CD4-positive, alpha-beta T cell treated with Interleukin-6 at 100 ng/mL for 8 hours (primary cell): ENCODE results near the gene TSSC4.

Experiments
- DNase-seq: peaks from one replicate; pipeline ENCODE4 v3.0.0-alpha.2; 2020; ENCODE audit warnings: mixed read lengths, low spot score

Gene TSSC4

GRCh38 chr11:2386591-2386990, 14.0 kb upstream of the TSSC4 start:
- no peak for DNase-seq

- DNase-seq: peak; percentile 19
Measured at GRCh38 chr11:2387266-2387987, 13.1 kb upstream of the TSSC4 start.

- DNase-seq: no peak
Measured at GRCh38 chr11:2388431-2389376, 11.8 kb upstream of the TSSC4 start.

- DNase-seq: no peak
Measured at GRCh38 chr11:2389377-2390026, 11.0 kb upstream of the TSSC4 start.

GRCh38 chr11:2390091-2390724, 10.3 kb upstream of the TSSC4 start:
- DNase-seq: no peak

GRCh38 chr11:2390725-2391151, 9.8 kb upstream of the TSSC4 start:
- no peak for DNase-seq

GRCh38 chr11:2391181-2391975, 9.2 kb upstream of the TSSC4 start:
- no peak for DNase-seq

- no peak for DNase-seq
Measured at GRCh38 chr11:2392241-2392959, 8.2 kb upstream of the TSSC4 start.

GRCh38 chr11:2393111-2393868, 7.3 kb upstream of the TSSC4 start:
- no peak for DNase-seq

GRCh38 chr11:2393941-2394817, 6.4 kb upstream of the TSSC4 start:
- no peak for DNase-seq

- no peak for DNase-seq
Measured at GRCh38 chr11:2394818-2395105, 5.8 kb upstream of the TSSC4 start.

GRCh38 chr11:2395211-2395730, 5.3 kb upstream of the TSSC4 start:
- no peak for DNase-seq

GRCh38 chr11:2395856-2396255, 4.7 kb upstream of the TSSC4 start:
- DNase-seq: no peak

- no peak for DNase-seq
Measured at GRCh38 chr11:2396471-2396870, 4.1 kb upstream of the TSSC4 start.

- DNase-seq: no peak
Measured at GRCh38 chr11:2397005-2397404, 3.5 kb upstream of the TSSC4 start.

- DNase-seq: no peak
Measured at GRCh38 chr11:2398664-2399355, 1.7 kb upstream of the TSSC4 start.

- DNase-seq: no peak
Measured at GRCh38 chr11:2399488-2400068, 972 bp upstream of the TSSC4 start.
